Keratinocyte (primary cell): ENCODE measurements around the gene SPRY1. TPM values are rescaled to one million over a fixed set of nuclear protein-coding genes. Genes with fewer than 3 reads are reported as not detected.

Experiments
- DNase-seq: peaks from one replicate; pipeline ENCODE4 v3.0.0-alpha.2; 2011; ENCODE audit warnings: low read depth, missing footprints, low spot score
- FAIRE-seq: peaks from 2 replicates; lab custom pipeline; 2011; peaks lifted over from hg19 to GRCh38; lab: Jason Lieb, UNC
- H2AFZ ChIP-seq: 2 replicates; pipeline ENCODE4 v1.6.0; 2012; ENCODE audit warnings: low read length, control low read depth, inconsistent platforms; ENCODE audit not compliant: control insufficient read depth
- H3K27ac ChIP-seq: 2 replicates; pipeline ENCODE4 v1.5.1; 2011; ENCODE audit warnings: low read length; ENCODE audit not compliant: control insufficient read depth, insufficient read depth
- H3K27me3 ChIP-seq: 3 replicates; pipeline ENCODE4 v1.6.0; 2011; ENCODE audit warnings: low read length; ENCODE audit not compliant: control insufficient read depth, insufficient read depth; ENCODE audit errors: extremely low read depth
- H3K36me3 ChIP-seq, 2 experiments: 2 replicates in 1 of 2; 3 replicates in 1 of 2; pipeline ENCODE4 v1.5.1; 2011; ENCODE audit warnings: low read length in 2 of 2, mild to moderate bottlenecking in 1 of 2; ENCODE audit not compliant: control insufficient read depth in 2 of 2, insufficient read depth in 2 of 2; ENCODE audit errors: extremely low read depth in 1 of 2
- H3K4me1 ChIP-seq: 3 replicates; pipeline ENCODE4 v1.5.1; 2011; ENCODE audit warnings: low read length; ENCODE audit not compliant: control insufficient read depth, insufficient read depth; ENCODE audit errors: extremely low read depth
- H3K4me2 ChIP-seq: 3 replicates; pipeline ENCODE4 v1.6.0; 2011; ENCODE audit warnings: low read depth, low read length; ENCODE audit not compliant: control insufficient read depth, insufficient read depth; ENCODE audit errors: extremely low read depth
- H3K4me3 ChIP-seq, 3 experiments: fragments of 200-600 bp in 1 of 3; sonication (generic) in 1 of 3; 2 replicates in 2 of 3; 3 replicates in 1 of 3; pipeline ENCODE4 v1.5.1; 2011 to 2016; ENCODE audit warnings: low read length in 3 of 3, mild to moderate bottlenecking in 3 of 3, control low read depth in 2 of 3, inconsistent platforms in 1 of 3, low read depth in 1 of 3, mixed read lengths in 1 of 3, mixed run types in 1 of 3, moderate library complexity in 1 of 3; ENCODE audit not compliant: control insufficient read depth in 2 of 3, insufficient read depth in 2 of 3; ENCODE audit errors: extremely low read depth in 1 of 3
- H3K79me2 ChIP-seq: 2 replicates; pipeline ENCODE4 v1.6.0; 2012; ENCODE audit warnings: low read length; ENCODE audit not compliant: control insufficient read depth, insufficient read depth
- H3K9ac ChIP-seq: 3 replicates; pipeline ENCODE4 v1.6.0; 2011; ENCODE audit warnings: low read length; ENCODE audit not compliant: control insufficient read depth, insufficient read depth; ENCODE audit errors: extremely low read depth
- H3K9me1 ChIP-seq: 3 replicates; pipeline ENCODE4 v1.6.0; 2011; ENCODE audit warnings: low read length; ENCODE audit not compliant: control insufficient read depth, insufficient read depth; ENCODE audit errors: extremely low read depth
- H3K9me3 ChIP-seq: 2 replicates; pipeline ENCODE4 v1.5.1; 2012; ENCODE audit warnings: low read depth, low read length; ENCODE audit not compliant: control insufficient read depth
- H4K20me1 ChIP-seq: 3 replicates; pipeline ENCODE4 v1.6.0; 2011; ENCODE audit warnings: low read length; ENCODE audit not compliant: control insufficient read depth, insufficient read depth; ENCODE audit errors: extremely low read depth
- CTCF ChIP-seq, 3 experiments: IDR thresholded peaks in 1 of 3; conservative IDR thresholded peaks in 1 of 3; optimal IDR thresholded peaks in 1 of 3; 2 replicates in 2 of 3; 3 replicates in 1 of 3; pipeline versions ENCODE3 to v1.5.1; 2011; ENCODE audit warnings: low read length in 3 of 3, mild to moderate bottlenecking in 3 of 3, moderate library complexity in 2 of 3, control low read depth in 1 of 3, inconsistent platforms in 1 of 3; ENCODE audit not compliant: insufficient read depth in 2 of 3; ENCODE audit errors: extremely low read depth in 1 of 3
- EZH2 ChIP-seq: IDR thresholded peaks from one replicate; pipeline ENCODE4 v1.6.1; 2012; ENCODE audit warnings: inconsistent platforms, mild to moderate bottlenecking, low read length, moderate library complexity
- dilution Hi-C: fragments of 300-500 bp; cut with MboI; formaldehyde crosslinking; loops from one replicate; pipeline ENCODE4 v1.7.0; 2020; ENCODE audit warnings: low sequenced_read_pairs; ENCODE audit not compliant: extremely low pct_ligation_motif_present
- polyA plus RNA-seq, 5 experiments: library from polyadenylated mRNA; depleted of rRNA in 3 of 5; stranded (reverse) in 3 of 5; stranded (forward) in 1 of 5; unstranded in 1 of 5; fragments of >200 nt; gene quantifications; 1 replicate in 1 of 5; 2 replicates in 3 of 5; 3 replicates in 1 of 5; pipeline versions ENCODE4 v1.2.1 to v1.2.3, GENCODE V29; 2011 to 2012; ENCODE audit warnings: missing spikeins in 2 of 5, low read depth in 1 of 5, low replicate concordance in 1 of 5

Gene SPRY1
- polyA plus RNA-seq, 1 donor (not counting 4 experiments of a cell fraction or from before 2014, with no cell fraction given) = 3.6 TPM

- dilution Hi-C loops = no loop called here
- H4K20me1 ChIP-seq = no peaks in the 10 kb centered on the region
- no peaks in the 10 kb centered on the region for H3K4me1 ChIP-seq
- TF ChIP-seq EZH2 (no peak), CTCF (optimal IDR thresholded peaks at IDR 0.05 in 1 of 3, IDR thresholded peaks at IDR 0.05 in 1 of 3, conservative IDR thresholded peaks at IDR 0.05 in 1 of 3; ENCODE audit: extremely low read depth in 1 of 3, insufficient read depth in 2 of 3, low read length in 3 of 3) (no peak)
- H3K4me3 ChIP-seq = no peak overlapping the region
- DNase-seq (no peak), FAIRE-seq (no peak)
- H3K79me2 ChIP-seq = no peaks in the 10 kb centered on the region
- H3K9me1 ChIP-seq = no peaks in the 10 kb centered on the region
- no peak overlapping the region for H3K9ac ChIP-seq
- H3K9me3 ChIP-seq = no peaks in the 10 kb centered on the region
- H3K27ac ChIP-seq = no peak overlapping the region
- H3K36me3 ChIP-seq = no peaks in the 10 kb centered on the region
- no peak overlapping the region for H3K4me2 ChIP-seq
- H2AFZ ChIP-seq = no peak overlapping the region
- H3K27me3 ChIP-seq = no peaks in the 10 kb centered on the region
Measured at GRCh38 chr4:123438031-123438430, 41.4 kb downstream of the SPRY1 start.

DNA sequence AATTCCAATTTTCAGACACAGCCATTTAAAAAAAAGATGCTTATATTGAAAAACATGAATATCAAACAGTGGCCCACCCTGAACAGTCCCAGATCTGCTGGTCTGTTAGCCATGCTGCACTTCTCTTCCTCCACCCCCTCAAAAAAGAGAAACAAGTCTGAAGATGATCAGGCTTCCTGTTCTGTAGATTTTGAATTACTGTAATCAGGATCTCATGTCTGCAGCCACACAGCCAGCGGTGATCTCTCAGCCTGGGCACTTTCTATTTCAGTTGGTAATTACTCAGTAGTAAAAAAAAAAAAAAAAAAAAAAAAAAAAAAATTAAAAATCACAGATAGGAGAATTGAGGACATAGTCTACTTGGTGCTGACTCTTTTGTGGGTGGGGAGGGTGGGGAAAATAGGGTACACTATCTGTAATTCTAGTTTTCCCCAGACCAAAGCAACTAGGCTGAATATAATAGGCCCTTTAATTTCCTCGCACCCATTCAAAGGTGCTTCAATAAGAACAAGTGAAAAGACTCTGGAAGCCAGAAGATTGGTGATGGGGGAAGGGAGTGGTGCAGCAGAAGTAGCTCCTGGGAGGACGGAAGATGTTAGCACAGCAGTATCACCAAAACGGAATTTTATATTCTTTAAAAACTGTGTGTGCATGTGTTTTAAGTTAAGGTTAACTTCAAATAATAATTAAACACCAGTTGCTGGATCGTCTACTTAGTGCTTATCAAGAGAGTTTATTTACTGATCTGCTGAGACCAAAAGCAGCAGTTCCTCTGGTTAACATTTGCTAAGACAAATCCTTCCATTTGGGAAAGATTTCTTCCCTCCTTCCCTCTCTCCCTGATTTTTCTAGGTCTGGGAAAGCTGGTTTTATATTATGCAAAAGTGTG, 47.0 kb downstream of the SPRY1 start:
- Histone ChIP-seq H3K9ac (no peak overlapping the region), H3K9me3 (no peaks in the 10 kb centered on the region), H2AFZ (no peak overlapping the region), H3K27me3 (no peaks in the 10 kb centered on the region), H3K27ac (no peak overlapping the region), H4K20me1 (no peaks in the 10 kb centered on the region), H3K4me2 (no peak overlapping the region), H3K79me2 (no peaks in the 10 kb centered on the region), H3K36me3 (no peaks in the 10 kb centered on the region), H3K9me1 (no peaks in the 10 kb centered on the region), H3K4me1 (no peaks in the 10 kb centered on the region), H3K4me3 (no peak overlapping the region)
- TF ChIP-seq CTCF (optimal IDR thresholded peaks at IDR 0.05 in 1 of 3, IDR thresholded peaks at IDR 0.05 in 1 of 3, conservative IDR thresholded peaks at IDR 0.05 in 1 of 3; ENCODE audit: extremely low read depth in 1 of 3, insufficient read depth in 2 of 3, low read length in 3 of 3) = no peak
- no peak for TF ChIP-seq EZH2
- FAIRE-seq = no peak
- dilution Hi-C loops = no loop called here
- DNase-seq = no peak
